ENCODE data around the gene ADGRB2. TPM values are rescaled to one million over a fixed set of nuclear protein-coding genes. Genes with fewer than 3 reads are reported as not detected.

Gene ADGRB2
- total RNA-seq (12.5 TPM), polyA plus RNA-seq (ENCODE audit: insufficient read depth in 1 of 8, insufficient read length in 8 of 8, low replicate concordance in 1 of 8) (10 to 100 TPM; 14.9 to 21.7 (median 20.0) TPM)
- long read RNA-seq, donor 1, result 0 reads
- long read RNA-seq, donor 2, result 0 reads
- long read RNA-seq, donor 3, result 0 reads
- long read RNA-seq, donor 4, result 0 reads
- long read RNA-seq, donor 5, result 0 reads
- long read RNA-seq, donor 6, partial matches to known transcripts, result 5 of 5 reads
- long read RNA-seq, donor 6, other reads (novel, unspliced or antisense), result 0 of 5 reads
- long read RNA-seq, donor 7, result 0 reads
- long read RNA-seq, donor 8, result 0 reads
- long read RNA-seq, donor 9, result 0 reads
- long read RNA-seq, donor 10, result 0 reads
- long read RNA-seq, donor 11, result 0 reads

GRCh38 chr1:31764312-31765040, at the start of gene ADGRB2:
TSS of gene ADGRB2 (minus strand) at chr1:31764340. CDS start at chr1:31757221, 7,119 bp downstream.
- Histone ChIP-seq H3K36me3 (ENCODE audit: control insufficient read depth, insufficient read depth, low read length) (no peaks in the 10 kb centered on the region), H3K9me3 (replicated peaks; ENCODE audit: control insufficient read depth, low read depth, low read length) (no peaks in the 10 kb centered on the region), H3K4me1 (ENCODE audit: control insufficient read depth, insufficient read depth, low read length) (peaks cover 51% of the 10 kb centered on the region), H3K27ac (ENCODE audit: low read length) (no peak within 1 kb of the TSS), H3K27me3 (ENCODE audit: control insufficient read depth, insufficient read depth, low read length) (peaks cover 49% of the 10 kb centered on the region), H3K4me3 (ENCODE audit: low read length) (peak within 1 kb of the TSS; percentile 45)
- 2% methylated on average over 59 of the region's 59 CpGs for WGBS (ENCODE audit: insufficient coverage)
- peak; percentile 57 for DNase-seq

GRCh38 chr1:31812158-31812829, 48.2 kb upstream of the ADGRB2 start:
- Histone ChIP-seq H3K4me1 (ENCODE audit: control insufficient read depth, insufficient read depth, low read length) (peaks cover 2% of the 10 kb centered on the region), H3K27ac (ENCODE audit: low read length) (no peak overlapping the region), H3K9me3 (replicated peaks; ENCODE audit: control insufficient read depth, low read depth, low read length) (no peaks in the 10 kb centered on the region), H3K36me3 (ENCODE audit: control insufficient read depth, insufficient read depth, low read length) (no peaks in the 10 kb centered on the region), H3K4me3 (ENCODE audit: low read length) (no peak overlapping the region), H3K27me3 (ENCODE audit: control insufficient read depth, insufficient read depth, low read length) (no peaks in the 10 kb centered on the region)
- DNase-seq, result no peak
- WGBS (ENCODE audit: insufficient coverage), result 87% methylated on average over 3 of the region's 9 CpGs

GRCh38 chr1:31811605-31812004, 47.5 kb upstream of the ADGRB2 start:
- Histone ChIP-seq H3K9me3 (replicated peaks; ENCODE audit: control insufficient read depth, low read depth, low read length) (no peaks in the 10 kb centered on the region), H3K4me3 (ENCODE audit: low read length) (no peak overlapping the region), H3K27ac (ENCODE audit: low read length) (no peak overlapping the region), H3K4me1 (ENCODE audit: control insufficient read depth, insufficient read depth, low read length) (peaks cover 2% of the 10 kb centered on the region), H3K27me3 (ENCODE audit: control insufficient read depth, insufficient read depth, low read length) (no peaks in the 10 kb centered on the region), H3K36me3 (ENCODE audit: control insufficient read depth, insufficient read depth, low read length) (no peaks in the 10 kb centered on the region)
- peak; percentile 66 for DNase-seq
- 39% methylated on average over 4 of the region's 7 CpGs for WGBS (ENCODE audit: insufficient coverage)

GRCh38 chr1:31809698-31810097, 45.6 kb upstream of the ADGRB2 start:
- 61% methylated on average over 4 of the region's 4 CpGs for WGBS (ENCODE audit: insufficient coverage)
- Histone ChIP-seq H3K36me3 (ENCODE audit: control insufficient read depth, insufficient read depth, low read length) (no peaks in the 10 kb centered on the region), H3K4me1 (ENCODE audit: control insufficient read depth, insufficient read depth, low read length) (peaks cover 2% of the 10 kb centered on the region), H3K27ac (ENCODE audit: low read length) (no peak overlapping the region), H3K4me3 (ENCODE audit: low read length) (no peak overlapping the region), H3K9me3 (replicated peaks; ENCODE audit: control insufficient read depth, low read depth, low read length) (no peaks in the 10 kb centered on the region), H3K27me3 (ENCODE audit: control insufficient read depth, insufficient read depth, low read length) (no peaks in the 10 kb centered on the region)
- DNase-seq, result no peak

- Histone ChIP-seq H3K36me3 (ENCODE audit: control insufficient read depth, insufficient read depth, low read length) (no peaks in the 10 kb centered on the region), H3K4me1 (ENCODE audit: control insufficient read depth, insufficient read depth, low read length) (peaks cover 2% of the 10 kb centered on the region), H3K27me3 (ENCODE audit: control insufficient read depth, insufficient read depth, low read length) (no peaks in the 10 kb centered on the region), H3K4me3 (ENCODE audit: low read length) (no peak overlapping the region), H3K27ac (ENCODE audit: low read length) (no peak overlapping the region), H3K9me3 (replicated peaks; ENCODE audit: control insufficient read depth, low read depth, low read length) (no peaks in the 10 kb centered on the region)
- no peak for DNase-seq
- 86% methylated on average over 1 of the region's 4 CpGs for WGBS (ENCODE audit: insufficient coverage)
Measured at GRCh38 chr1:31807273-31808048, 43.3 kb upstream of the ADGRB2 start.

GRCh38 chr1:31805318-31805717, 41.2 kb upstream of the ADGRB2 start:
- peaks cover 2% of the 10 kb centered on the region for H3K27me3 ChIP-seq (ENCODE audit: control insufficient read depth, insufficient read depth, low read length)
- no peaks in the 10 kb centered on the region for H3K9me3 ChIP-seq (replicated peaks; ENCODE audit: control insufficient read depth, low read depth, low read length)
- no peak overlapping the region for H3K4me3 ChIP-seq (ENCODE audit: low read length)
- DNase-seq, result no peak
- no peaks in the 10 kb centered on the region for H3K36me3 ChIP-seq (ENCODE audit: control insufficient read depth, insufficient read depth, low read length)
- no peaks in the 10 kb centered on the region for H3K4me1 ChIP-seq (ENCODE audit: control insufficient read depth, insufficient read depth, low read length)
- H3K27ac ChIP-seq (ENCODE audit: low read length), result no peak overlapping the region
- 68% methylated on average over 3 of the region's 6 CpGs for WGBS (ENCODE audit: insufficient coverage)

GRCh38 chr1:31804098-31804497, 40.0 kb upstream of the ADGRB2 start:
- H3K9me3 ChIP-seq (replicated peaks; ENCODE audit: control insufficient read depth, low read depth, low read length), result no peaks in the 10 kb centered on the region
- no peak overlapping the region for H3K27ac ChIP-seq (ENCODE audit: low read length)
- no peaks in the 10 kb centered on the region for H3K36me3 ChIP-seq (ENCODE audit: control insufficient read depth, insufficient read depth, low read length)
- H3K4me1 ChIP-seq (ENCODE audit: control insufficient read depth, insufficient read depth, low read length), result peaks cover 6% of the 10 kb centered on the region
- no peak for DNase-seq
- no CpG with 5 or more reads among the region's 1 CpG for WGBS (ENCODE audit: insufficient coverage)
- no peak overlapping the region for H3K4me3 ChIP-seq (ENCODE audit: low read length)
- H3K27me3 ChIP-seq (ENCODE audit: control insufficient read depth, insufficient read depth, low read length), result peaks cover 3% of the 10 kb centered on the region

GRCh38 chr1:31803610-31804009, 39.5 kb upstream of the ADGRB2 start:
- no peak overlapping the region for H3K4me3 ChIP-seq (ENCODE audit: low read length)
- no peaks in the 10 kb centered on the region for H3K9me3 ChIP-seq (replicated peaks; ENCODE audit: control insufficient read depth, low read depth, low read length)
- no peaks in the 10 kb centered on the region for H3K36me3 ChIP-seq (ENCODE audit: control insufficient read depth, insufficient read depth, low read length)
- no CpG with 5 or more reads among the region's 2 CpGs for WGBS (ENCODE audit: insufficient coverage)
- peaks cover 5% of the 10 kb centered on the region for H3K27me3 ChIP-seq (ENCODE audit: control insufficient read depth, insufficient read depth, low read length)
- no peak overlapping the region for H3K27ac ChIP-seq (ENCODE audit: low read length)
- no peak for DNase-seq
- peaks cover 6% of the 10 kb centered on the region for H3K4me1 ChIP-seq (ENCODE audit: control insufficient read depth, insufficient read depth, low read length)

GRCh38 chr1:31802190-31803150, 38.3 kb upstream of the ADGRB2 start:
- Histone ChIP-seq H3K27me3 (ENCODE audit: control insufficient read depth, insufficient read depth, low read length) (peaks cover 12% of the 10 kb centered on the region), H3K4me1 (ENCODE audit: control insufficient read depth, insufficient read depth, low read length) (peaks cover 6% of the 10 kb centered on the region), H3K36me3 (ENCODE audit: control insufficient read depth, insufficient read depth, low read length) (no peaks in the 10 kb centered on the region), H3K9me3 (replicated peaks; ENCODE audit: control insufficient read depth, low read depth, low read length) (no peaks in the 10 kb centered on the region), H3K27ac (ENCODE audit: low read length) (no peak overlapping the region), H3K4me3 (ENCODE audit: low read length) (no peak overlapping the region)
- no CpG with 5 or more reads among the region's 13 CpGs for WGBS (ENCODE audit: insufficient coverage)
- no peak for DNase-seq

Measured in muscle of leg (tissue), 16 donors.